Liver (tissue), 9 donors: ENCODE results near the gene SLC25A21. TPM values are rescaled to one million over a fixed set of nuclear protein-coding genes. Genes with fewer than 3 reads are reported as not detected.

ENCODE experiments used
- DNase-seq: peaks from one replicate; pipeline ENCODE4 v3.0.0-alpha.2; 2017; ENCODE audit warnings: low spot score
- H3K27ac ChIP-seq, 2 donors: one replicate each; pipeline ENCODE4 v1.7.0; 2013; ENCODE audit warnings: inconsistent platforms in 2 of 2, low read length in 2 of 2, control low read depth in 1 of 2, low read depth in 1 of 2, mild to moderate bottlenecking in 1 of 2
- H3K27me3 ChIP-seq, 4 donors: one replicate each; pipeline versions ENCODE4 v1.6.1 to v1.7.0; 2013; ENCODE audit warnings: low read length in 3 of 4, inconsistent platforms in 1 of 4, mild to moderate bottlenecking in 1 of 4, moderate library complexity in 1 of 4; ENCODE audit not compliant: control insufficient read depth in 4 of 4, insufficient read depth in 4 of 4
- H3K36me3 ChIP-seq, 4 donors: one replicate each; pipeline versions ENCODE4 v1.6.1 to v1.7.0; 2013; ENCODE audit warnings: low read length in 3 of 4, mild to moderate bottlenecking in 3 of 4, low read depth in 1 of 4, moderate library complexity in 1 of 4; ENCODE audit not compliant: control insufficient read depth in 4 of 4, insufficient read depth in 3 of 4
- H3K4me1 ChIP-seq, 4 donors: one replicate each; pipeline versions ENCODE4 v1.6.1 to v1.7.0; 2013; ENCODE audit warnings: low read length in 3 of 4, mild to moderate bottlenecking in 3 of 4, moderate library complexity in 1 of 4; ENCODE audit not compliant: control insufficient read depth in 4 of 4, insufficient read depth in 4 of 4
- H3K4me3 ChIP-seq, 3 donors: one replicate each; pipeline versions ENCODE4 v1.6.1 to v1.7.0; 2013; ENCODE audit warnings: low read length in 3 of 3, control low read depth in 1 of 3, low read depth in 1 of 3, mild to moderate bottlenecking in 1 of 3
- H3K9ac ChIP-seq, 2 donors: one replicate each; pipeline ENCODE4 v1.7.0; 2013; ENCODE audit warnings: low read length in 2 of 2, mild to moderate bottlenecking in 2 of 2, moderate library complexity in 2 of 2, control low read depth in 1 of 2, low read depth in 1 of 2
- H3K9me3 ChIP-seq, 4 donors: one replicate each; pipeline versions ENCODE4 v1.6.1 to v1.7.0; 2013; ENCODE audit warnings: low read length in 3 of 4; ENCODE audit not compliant: control insufficient read depth in 4 of 4
- CTCF ChIP-seq: fragments of 150-350 bp; IDR thresholded peaks from 2 replicates; pipeline ENCODE4 v1.5.1; 2017; ENCODE audit warnings: improper control_type of control experiment, low read depth, low read length; ENCODE audit not compliant: missing input control
- FOXA1 ChIP-seq: IDR thresholded peaks from 2 replicates; pipeline ENCODE4 v1.6.1; 2016; ENCODE audit warnings: antibody characterized with exemption
- JUND ChIP-seq, 2 donors: IDR thresholded peaks; 2 replicates each; pipeline ENCODE4 v1.6.1; 2016; ENCODE audit warnings: antibody characterized with exemption in 2 of 2
- NR2F2 ChIP-seq: IDR thresholded peaks from 2 replicates; pipeline ENCODE4 v1.6.1; 2016; ENCODE audit warnings: antibody characterized with exemption
- RAD21 ChIP-seq, 2 donors: IDR thresholded peaks; 2 replicates each; pipeline ENCODE4 v1.6.1; 2016; ENCODE audit warnings: antibody characterized with exemption in 2 of 2, mild to moderate bottlenecking in 2 of 2
- RXRA ChIP-seq, 2 donors: IDR thresholded peaks; 2 replicates each; pipeline ENCODE4 v1.6.1; 2017 to 2018; ENCODE audit warnings: antibody characterized with exemption in 2 of 2, mild to moderate bottlenecking in 1 of 2
- SP1 ChIP-seq: IDR thresholded peaks from 2 replicates; pipeline ENCODE4 v1.6.1; 2018; ENCODE audit warnings: antibody characterized with exemption, mild to moderate bottlenecking
- YY1 ChIP-seq: IDR thresholded peaks from 2 replicates; pipeline ENCODE4 v1.6.1; 2016; ENCODE audit warnings: antibody characterized with exemption, mild to moderate bottlenecking
- WGBS: extraction: QIAGEN DNeasy Blood & Tissue Kit; methylation state at CpG from one replicate; pipeline ENCODE4 v1.1.7; 2013; 5-methylcytosine and 5-hydroxymethylcytosine counted together
- polyA plus RNA-seq, 2 donors: library from polyadenylated mRNA; stranded (reverse) in 1 of 2; unstranded in 1 of 2; fragments of 200-250 nt in 1 of 2; fragments of >200 nt in 1 of 2; fragmentation: Nextera tagmentation in 1 of 2; extraction: Ambion mirVana in 1 of 2; gene quantifications; one replicate each; pipeline versions ENCODE4 v1.2.1 to v1.2.3, GENCODE V29; 2013 to 2015
- total RNA-seq, 2 donors: library from RNA; depleted of rRNA; stranded (reverse); fragments of >200 nt; gene quantifications; one replicate each; pipeline ENCODE4 v1.2.3, GENCODE V29; 2014
- TF ChIP-seq, protein P1 (sequence below): IDR thresholded peaks from 2 replicates; pipeline ENCODE4 v1.6.1; 2016; ENCODE audit warnings: antibody characterized with exemption
- TF ChIP-seq, protein P2 (sequence below): IDR thresholded peaks from 2 replicates; pipeline ENCODE4 v1.6.1; 2016; ENCODE audit warnings: antibody characterized with exemption, mild to moderate bottlenecking
- donor health status: healthy.
- donor health status: healthy.
- donor health status: healthy.
- donor health status: healthy.
- donor health status: healthy.

The SLC25A21 gene
- total and polyA plus RNA-seq, 4 donors, result 0.13 to 24.3 (median 0.23) TPM

- TF ChIP-seq SP1 (no peak), RXRA (IDR thresholded peaks at IDR 0.05) (no peak), YY1 (no peak), NR2F2 (no peak)
Observed at GRCh38 chr14:36820111-36820709, 352.2 kb downstream of the SLC25A21 start (continued).

DNA sequence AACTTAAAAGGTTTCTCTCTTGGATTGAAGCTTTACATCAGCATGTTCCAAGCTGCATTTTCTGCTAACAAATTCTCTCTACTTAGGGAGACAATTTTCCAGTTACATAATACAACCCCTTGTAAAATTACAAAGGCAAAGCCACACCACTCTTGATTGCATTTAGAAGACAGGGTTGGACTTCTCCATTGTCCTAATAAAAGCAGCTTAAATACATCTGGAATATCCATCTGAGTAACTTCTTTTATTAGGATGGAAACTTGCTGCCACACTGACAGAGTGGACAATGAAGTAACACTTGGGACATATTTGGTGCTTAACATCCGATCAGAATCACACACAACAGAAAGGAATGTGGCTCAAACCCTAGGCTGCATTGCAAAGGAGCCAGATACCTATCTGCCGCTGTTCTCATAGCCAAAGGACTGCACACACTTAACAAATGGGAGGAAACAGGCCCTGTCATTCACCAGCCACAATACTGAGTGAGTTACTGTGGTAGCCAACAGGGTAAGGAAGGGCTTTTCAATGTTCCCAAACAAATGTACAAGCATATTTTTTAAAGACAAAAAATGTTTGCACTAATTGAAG is 353.5 kb downstream of the SLC25A21 start:
- Histone ChIP-seq H3K4me1 (no peaks in the 10 kb centered on the region), H3K36me3 (no peaks in the 10 kb centered on the region), H3K9me3 (no peaks in the 10 kb centered on the region), H3K27ac (no peak overlapping the region), H3K9ac (no peak overlapping the region), H3K27me3 (no peaks in the 10 kb centered on the region), H3K4me3 (no peak overlapping the region)
- no peak for TF ChIP-seq CTCF
- TF ChIP-seq, protein P1, sequence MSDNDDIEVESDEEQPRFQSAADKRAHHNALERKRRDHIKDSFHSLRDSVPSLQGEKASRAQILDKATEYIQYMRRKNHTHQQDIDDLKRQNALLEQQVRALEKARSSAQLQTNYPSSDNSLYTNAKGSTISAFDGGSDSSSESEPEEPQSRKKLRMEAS, result no peak
- no peak for TF ChIP-seq FOXA1
- no peak for TF ChIP-seq RAD21 (IDR thresholded peaks at IDR 0.05)
- TF ChIP-seq JUND (IDR thresholded peaks at IDR 0.05), result no peak
- TF ChIP-seq, protein P2, sequence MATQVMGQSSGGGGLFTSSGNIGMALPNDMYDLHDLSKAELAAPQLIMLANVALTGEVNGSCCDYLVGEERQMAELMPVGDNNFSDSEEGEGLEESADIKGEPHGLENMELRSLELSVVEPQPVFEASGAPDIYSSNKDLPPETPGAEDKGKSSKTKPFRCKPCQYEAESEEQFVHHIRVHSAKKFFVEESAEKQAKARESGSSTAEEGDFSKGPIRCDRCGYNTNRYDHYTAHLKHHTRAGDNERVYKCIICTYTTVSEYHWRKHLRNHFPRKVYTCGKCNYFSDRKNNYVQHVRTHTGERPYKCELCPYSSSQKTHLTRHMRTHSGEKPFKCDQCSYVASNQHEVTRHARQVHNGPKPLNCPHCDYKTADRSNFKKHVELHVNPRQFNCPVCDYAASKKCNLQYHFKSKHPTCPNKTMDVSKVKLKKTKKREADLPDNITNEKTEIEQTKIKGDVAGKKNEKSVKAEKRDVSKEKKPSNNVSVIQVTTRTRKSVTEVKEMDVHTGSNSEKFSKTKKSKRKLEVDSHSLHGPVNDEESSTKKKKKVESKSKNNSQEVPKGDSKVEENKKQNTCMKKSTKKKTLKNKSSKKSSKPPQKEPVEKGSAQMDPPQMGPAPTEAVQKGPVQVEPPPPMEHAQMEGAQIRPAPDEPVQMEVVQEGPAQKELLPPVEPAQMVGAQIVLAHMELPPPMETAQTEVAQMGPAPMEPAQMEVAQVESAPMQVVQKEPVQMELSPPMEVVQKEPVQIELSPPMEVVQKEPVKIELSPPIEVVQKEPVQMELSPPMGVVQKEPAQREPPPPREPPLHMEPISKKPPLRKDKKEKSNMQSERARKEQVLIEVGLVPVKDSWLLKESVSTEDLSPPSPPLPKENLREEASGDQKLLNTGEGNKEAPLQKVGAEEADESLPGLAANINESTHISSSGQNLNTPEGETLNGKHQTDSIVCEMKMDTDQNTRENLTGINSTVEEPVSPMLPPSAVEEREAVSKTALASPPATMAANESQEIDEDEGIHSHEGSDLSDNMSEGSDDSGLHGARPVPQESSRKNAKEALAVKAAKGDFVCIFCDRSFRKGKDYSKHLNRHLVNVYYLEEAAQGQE, result no peak
- WGBS, result 37% methylated on average over 2 of the region's 2 CpGs
- DNase-seq, result no peak

GRCh38 chr14:36818246-36818645 is 354.2 kb downstream of the SLC25A21 start:
- H3K4me1 ChIP-seq, result no peaks in the 10 kb centered on the region
- WGBS, result 47% methylated on average over 2 of the region's 2 CpGs
- H3K27me3 ChIP-seq, result no peaks in the 10 kb centered on the region
- TF ChIP-seq, protein P2, result no peak
- H3K27ac ChIP-seq, result no peak overlapping the region
- no peaks in the 10 kb centered on the region for H3K9me3 ChIP-seq
- no peaks in the 10 kb centered on the region for H3K36me3 ChIP-seq
- H3K4me3 ChIP-seq, result no peak overlapping the region
- DNase-seq, result no peak
- no peak overlapping the region for H3K9ac ChIP-seq
